GM18526 (cell line): ENCODE data around the gene TEX261.

Experiments used
- POLR2A ChIP-seq: IDR thresholded peaks from 3 replicates; pipeline ENCODE4 v1.6.1; 2011; ENCODE audit not compliant: insufficient read length; ENCODE audit errors: extremely low read depth

Gene TEX261

GRCh38 chr2:70949086-70949485, 45.6 kb downstream of the TEX261 start:
- no peak for TF ChIP-seq POLR2A

- TF ChIP-seq POLR2A = no peak
Measured at GRCh38 chr2:70948337-70949003, 46.2 kb downstream of the TEX261 start.

GRCh38 chr2:70947556-70948184, 47.0 kb downstream of the TEX261 start:
- TF ChIP-seq POLR2A = no peak

GRCh38 chr2:70946832-70947442, 47.7 kb downstream of the TEX261 start:
- no peak for TF ChIP-seq POLR2A

GRCh38 chr2:70944111-70944690, 50.5 kb downstream of the TEX261 start:
- TF ChIP-seq POLR2A = no peak

GRCh38 chr2:70943205-70943871, 51.3 kb downstream of the TEX261 start:
- TF ChIP-seq POLR2A = no peak

GRCh38 chr2:70942396-70943204, 52.1 kb downstream of the TEX261 start:
- no peak for TF ChIP-seq POLR2A

- no peak for TF ChIP-seq POLR2A
Measured at GRCh38 chr2:70941701-70942100, 53.0 kb downstream of the TEX261 start.

GRCh38 chr2:70941186-70941585, 53.5 kb downstream of the TEX261 start:
- TF ChIP-seq POLR2A = no peak

GRCh38 chr2:70939839-70940580, 54.7 kb downstream of the TEX261 start:
- no peak for TF ChIP-seq POLR2A

GRCh38 chr2:70939001-70939838, 55.5 kb downstream of the TEX261 start:
- TF ChIP-seq POLR2A = no peak

- TF ChIP-seq POLR2A = no peak
Measured at GRCh38 chr2:70938586-70938950, 56.1 kb downstream of the TEX261 start.

GRCh38 chr2:70937866-70938585, 56.6 kb downstream of the TEX261 start:
- TF ChIP-seq POLR2A = no peak
